ENCODE data around the gene CFAP47.

Gene CFAP47

GRCh38 chrX:36310136-36310535 lies 390.6 kb downstream of the CFAP47 start:
- DNase-seq = no peak

DNA sequence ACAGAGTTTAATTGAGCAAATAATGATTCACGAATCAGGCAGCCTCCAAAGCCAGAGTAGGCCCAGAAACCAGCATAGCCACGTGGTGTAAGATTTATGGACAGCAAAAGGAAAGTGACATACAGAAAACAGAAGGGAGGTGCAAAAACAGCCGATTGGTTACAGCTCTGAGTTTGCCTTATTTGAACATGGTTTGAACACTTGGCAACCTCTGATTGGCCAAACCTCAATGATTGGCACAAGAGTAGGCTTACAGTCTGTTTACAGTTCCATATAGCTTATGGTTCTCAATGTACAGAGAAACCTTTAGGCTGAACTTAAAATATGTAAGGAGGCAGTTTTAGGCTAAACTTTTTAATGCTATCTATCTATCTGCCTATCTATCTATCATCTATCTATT lies 394.8 kb downstream of the CFAP47 start:
- no peak for DNase-seq

DNA sequence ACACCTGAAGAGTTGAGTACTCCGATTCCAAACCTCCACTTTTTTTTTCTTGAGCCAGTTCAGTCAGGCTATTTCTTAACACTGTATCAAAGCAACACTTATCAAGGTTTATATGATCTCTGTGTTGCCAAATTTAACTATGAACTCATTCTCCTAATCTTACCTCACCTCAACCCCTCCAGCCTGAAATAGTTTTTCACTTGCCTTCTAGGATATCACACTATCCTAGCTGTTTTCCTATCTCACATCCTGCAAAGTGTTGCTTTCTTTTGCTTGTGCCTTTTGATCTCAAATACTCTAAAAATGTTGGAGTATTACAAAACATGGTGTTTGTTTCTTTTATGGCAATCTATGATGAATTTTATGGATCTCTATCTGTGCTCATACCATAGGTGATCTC lies 415.0 kb downstream of the CFAP47 start:
- no peak for DNase-seq

DNA sequence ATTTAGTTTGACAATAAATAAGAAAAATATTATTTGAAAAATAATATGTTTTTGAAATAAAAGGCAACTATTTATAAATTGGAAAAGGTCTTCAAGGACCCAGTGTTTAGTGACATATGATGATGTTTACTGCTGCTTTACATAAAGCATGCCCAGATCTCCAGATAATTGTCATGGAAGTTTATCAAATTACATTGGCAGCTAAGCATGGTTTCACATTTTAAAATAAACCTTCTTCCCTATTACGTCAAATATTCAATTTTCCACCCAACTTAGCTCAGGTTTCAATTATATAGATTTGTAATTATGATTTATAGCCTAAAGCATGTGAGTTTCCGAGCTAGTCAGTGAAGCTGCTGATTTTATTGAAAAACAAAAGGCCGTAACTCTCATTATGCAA lies 417.2 kb downstream of the CFAP47 start:
- DNase-seq = no peak

DNA sequence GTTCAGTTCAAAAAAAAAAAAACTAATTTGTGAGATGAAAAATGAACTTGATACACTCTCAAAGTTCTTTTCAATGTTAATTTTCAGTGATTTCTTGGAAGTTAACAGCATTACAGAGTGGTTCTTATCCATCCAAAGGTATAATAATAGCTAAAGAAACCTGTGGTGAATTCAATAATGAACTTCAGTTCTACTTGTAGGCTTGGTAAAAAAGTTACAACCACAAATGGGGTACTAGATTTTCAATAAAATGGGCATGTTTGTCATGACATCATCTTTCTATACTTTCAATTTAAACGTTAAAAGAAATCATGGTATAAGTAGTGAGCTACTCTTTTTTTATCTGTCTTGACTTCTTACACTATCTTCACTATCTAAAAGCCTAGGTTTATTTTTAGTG lies 424.8 kb downstream of the CFAP47 start:
- DNase-seq = no peak

DNA sequence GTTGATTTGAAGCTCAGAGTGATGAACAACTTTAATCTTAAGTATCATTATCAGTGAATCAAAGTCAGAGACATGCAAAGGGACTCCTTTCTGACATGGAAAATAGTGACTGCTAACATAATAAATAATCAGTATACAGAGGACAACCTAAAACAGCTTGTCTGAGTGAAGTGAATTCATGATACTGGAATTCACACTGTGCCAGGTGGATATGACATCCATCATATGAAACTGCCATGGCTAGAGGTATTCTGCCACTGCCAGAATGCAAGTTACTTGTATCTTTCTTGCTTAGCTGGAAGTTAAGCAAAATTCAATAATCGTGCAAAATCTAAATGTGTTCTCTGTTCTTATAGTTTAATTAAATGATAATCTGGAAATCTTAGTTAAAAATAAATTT lies 429.0 kb downstream of the CFAP47 start:
- no peak for DNase-seq

DNA sequence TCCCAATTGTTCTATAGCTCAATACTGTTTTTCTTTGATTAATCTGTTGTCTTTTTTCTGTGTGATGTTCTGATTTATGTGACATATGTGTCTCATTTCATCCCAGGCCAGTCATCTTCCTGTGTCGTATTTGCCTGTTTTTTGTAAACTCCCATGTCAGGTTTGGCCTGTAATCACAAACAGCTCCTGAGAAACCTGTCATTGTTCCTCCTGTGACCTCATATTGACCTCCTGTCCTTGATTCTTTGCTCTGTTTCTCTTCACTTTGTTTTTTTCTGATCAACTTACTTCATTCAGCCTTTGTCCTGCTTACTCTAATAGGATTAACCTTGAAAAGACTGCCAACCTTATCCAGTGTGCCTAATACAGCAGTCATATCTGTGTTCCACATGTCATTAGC lies 438.3 kb downstream of the CFAP47 start:
- no peak for DNase-seq

- DNase-seq = no peak
Observed at GRCh38 chrX:36364262-36364661, 444.7 kb downstream of the CFAP47 start.

GRCh38 chrX:36383495-36383894 lies 464.0 kb downstream of the CFAP47 start:
- no peak for DNase-seq

DNA sequence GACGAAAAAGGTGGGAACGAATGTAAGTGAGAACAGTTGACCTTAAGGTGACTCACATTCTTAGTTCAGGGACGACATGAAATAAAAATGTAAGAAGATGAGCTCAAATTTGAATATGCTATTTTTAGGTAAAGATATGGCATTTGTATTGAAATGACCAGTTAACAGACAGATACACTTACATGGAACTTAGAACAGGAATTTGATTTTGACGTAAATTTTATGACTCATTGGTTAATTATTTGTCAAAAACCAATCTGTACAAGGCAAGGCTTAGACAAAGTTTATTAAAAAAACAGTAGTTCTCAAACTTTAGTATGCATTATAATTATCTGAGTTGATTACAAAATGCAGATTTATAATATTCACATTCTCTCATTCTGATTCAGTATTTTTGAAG lies 469.4 kb downstream of the CFAP47 start:
- no peak for DNase-seq

DNA sequence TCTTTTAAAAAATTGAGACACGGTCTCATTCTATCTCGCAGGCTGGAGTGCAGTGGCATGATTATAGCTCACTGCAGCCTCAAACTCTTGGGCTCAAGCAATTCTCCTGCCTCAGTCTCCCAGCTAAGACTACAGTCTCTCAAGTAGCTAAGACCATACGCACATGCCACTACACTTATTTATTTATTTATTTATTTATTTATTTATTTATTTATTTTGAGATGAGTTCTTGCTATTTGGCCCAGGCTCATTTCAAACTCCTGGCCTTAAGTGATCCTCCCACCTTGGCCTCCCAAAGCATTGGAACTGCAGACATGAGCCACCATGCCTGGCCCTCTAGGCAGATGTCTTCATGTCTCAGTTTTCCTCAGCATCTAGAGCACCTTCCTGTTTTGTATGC lies 482.2 kb downstream of the CFAP47 start:
- DNase-seq = no peak

DNA sequence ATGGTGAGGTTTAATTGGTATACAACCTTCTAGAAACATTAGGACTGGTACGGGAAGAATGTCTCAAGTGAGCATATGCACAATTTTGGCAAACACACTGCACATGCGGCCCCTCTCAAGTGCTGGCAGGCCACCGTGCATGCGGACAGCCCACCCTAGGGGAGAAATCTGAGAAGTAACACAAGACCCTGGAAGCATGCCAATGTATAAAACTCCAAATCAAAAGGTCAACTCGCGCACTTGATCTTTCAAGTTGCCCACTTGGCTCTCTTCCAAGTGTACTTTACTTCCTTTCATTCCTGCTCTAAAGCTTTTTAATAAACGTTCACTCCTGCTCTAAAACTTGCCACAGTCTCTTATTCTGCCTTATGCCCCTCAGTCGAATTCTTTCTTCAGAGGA lies 488.3 kb downstream of the CFAP47 start:
- no peak for DNase-seq

DNA sequence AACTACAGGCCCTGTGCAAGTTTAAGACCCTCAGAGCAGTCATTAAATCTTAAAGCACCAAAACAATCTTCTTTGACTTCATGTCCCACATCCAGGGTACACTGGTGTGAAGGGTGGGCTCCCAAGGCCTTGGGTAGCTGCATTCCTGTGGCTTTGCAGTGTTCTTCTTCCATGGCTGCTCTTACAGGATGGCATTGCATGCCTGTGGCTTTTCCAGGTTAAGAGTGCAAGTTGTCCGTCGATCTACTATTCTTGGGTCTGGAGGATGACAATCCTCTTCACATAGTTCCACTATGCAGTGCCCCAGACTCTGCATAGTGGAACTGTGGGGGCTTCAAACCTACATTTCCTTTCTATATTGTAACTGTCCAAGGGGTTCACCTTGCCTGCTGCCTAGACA lies 494.5 kb downstream of the CFAP47 start:
- no peak for DNase-seq

DNA sequence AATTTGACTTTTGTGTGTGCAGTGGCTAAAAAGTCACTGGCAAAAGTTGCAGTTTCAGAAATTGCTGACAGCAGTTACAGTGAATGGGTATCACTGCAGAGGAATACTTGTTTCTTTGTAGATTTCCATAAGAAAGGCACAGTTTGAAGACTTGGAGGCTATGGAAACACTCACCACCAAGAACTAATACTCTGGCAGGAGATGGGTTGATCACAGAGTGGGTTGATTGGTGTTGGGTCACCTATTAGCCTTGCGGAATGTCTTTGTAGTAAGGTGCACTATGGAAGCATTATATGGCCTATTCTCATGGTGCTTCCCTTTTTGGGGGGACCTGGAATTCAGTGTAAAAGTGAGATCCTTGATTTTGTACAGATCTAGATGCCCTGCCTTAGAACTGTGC lies 502.8 kb downstream of the CFAP47 start:
- DNase-seq = no peak

GRCh38 chrX:36431819-36432218 lies 512.3 kb downstream of the CFAP47 start:
- DNase-seq = no peak

DNA sequence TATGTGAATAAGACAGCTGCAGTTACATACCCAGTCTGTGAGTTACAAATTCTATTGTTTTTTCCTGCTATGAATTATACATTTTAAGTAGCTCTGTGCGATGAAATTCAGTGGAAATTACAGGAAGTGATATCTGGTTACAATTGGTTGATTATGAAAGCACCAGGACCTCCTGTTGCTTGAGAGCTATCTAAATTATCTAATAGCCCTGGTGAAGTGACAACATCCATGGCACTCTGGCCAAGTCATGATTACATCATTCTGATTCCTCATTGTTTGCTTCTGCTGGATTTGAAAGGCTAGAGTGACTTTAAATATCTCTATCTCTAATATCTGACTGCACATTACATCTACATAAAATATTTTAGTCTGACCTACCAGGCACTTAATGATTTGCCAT lies 515.0 kb downstream of the CFAP47 start:
- DNase-seq = no peak

Data from NCI-H446 treated with DMSO at 0.1 percent for 48 hours (cell line).